Adrenal gland (tissue), 5 donors: Measurements from ENCODE around the gene MAPT.

Experiments used
- POLR2A ChIP-seq, 2 donors: fragments of 450-650 bp; IDR thresholded peaks; one replicate each; pipeline ENCODE4 v1.6.1; 2017; ENCODE audit warnings: antibody characterized with exemption in 2 of 2, mild to moderate bottlenecking in 2 of 2, moderate library complexity in 1 of 2
- TF ChIP-seq, protein P1 (sequence below), 6 experiments: fragments of 450-650 bp in 4 of 6; fragments of 200-600 bp in 2 of 6; sonication (generic) in 1 of 6; IDR thresholded peaks; 1 replicate in 5 of 6; 2 replicates in 1 of 6; pipeline versions ENCODE4 v1.5.1 to v1.8.0; 2016 to 2021; ENCODE audit warnings: antibody characterized with exemption in 6 of 6, mild to moderate bottlenecking in 2 of 6, moderate library complexity in 1 of 6
- donor health status: DM: no; HTN: no; CAD: no.

DNA sequence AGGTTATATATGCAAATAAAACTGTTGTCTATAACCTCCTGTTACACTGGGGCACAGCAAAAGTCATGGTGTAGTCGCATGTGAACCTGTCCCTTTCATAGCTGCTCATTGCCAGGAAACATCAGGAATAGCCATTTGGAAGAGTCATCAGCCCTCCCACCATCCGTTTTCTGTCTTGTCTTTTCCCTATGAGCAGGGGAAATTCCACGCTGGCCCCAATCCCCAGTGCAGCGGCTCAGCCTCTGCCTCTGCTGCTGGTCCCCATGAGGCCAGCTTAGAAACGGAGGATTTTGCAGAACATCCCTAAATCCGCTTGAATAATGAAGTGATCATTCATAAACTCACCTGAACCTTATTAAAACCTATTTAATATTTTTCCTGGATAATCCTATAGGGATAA is 10.5 kb downstream of the MAPT start:
- TF ChIP-seq POLR2A (IDR thresholded peaks at IDR 0.05) = no peak
- TF ChIP-seq, protein P1, sequence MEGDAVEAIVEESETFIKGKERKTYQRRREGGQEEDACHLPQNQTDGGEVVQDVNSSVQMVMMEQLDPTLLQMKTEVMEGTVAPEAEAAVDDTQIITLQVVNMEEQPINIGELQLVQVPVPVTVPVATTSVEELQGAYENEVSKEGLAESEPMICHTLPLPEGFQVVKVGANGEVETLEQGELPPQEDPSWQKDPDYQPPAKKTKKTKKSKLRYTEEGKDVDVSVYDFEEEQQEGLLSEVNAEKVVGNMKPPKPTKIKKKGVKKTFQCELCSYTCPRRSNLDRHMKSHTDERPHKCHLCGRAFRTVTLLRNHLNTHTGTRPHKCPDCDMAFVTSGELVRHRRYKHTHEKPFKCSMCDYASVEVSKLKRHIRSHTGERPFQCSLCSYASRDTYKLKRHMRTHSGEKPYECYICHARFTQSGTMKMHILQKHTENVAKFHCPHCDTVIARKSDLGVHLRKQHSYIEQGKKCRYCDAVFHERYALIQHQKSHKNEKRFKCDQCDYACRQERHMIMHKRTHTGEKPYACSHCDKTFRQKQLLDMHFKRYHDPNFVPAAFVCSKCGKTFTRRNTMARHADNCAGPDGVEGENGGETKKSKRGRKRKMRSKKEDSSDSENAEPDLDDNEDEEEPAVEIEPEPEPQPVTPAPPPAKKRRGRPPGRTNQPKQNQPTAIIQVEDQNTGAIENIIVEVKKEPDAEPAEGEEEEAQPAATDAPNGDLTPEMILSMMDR (IDR thresholded peaks at IDR 0.05) = no peak
